MM.1S (cell line): ENCODE measurements around the gene PKHD1.

Source experiments
- CTCF ChIP-seq: fragments of 300-600 bp; sonication (generic); IDR thresholded peaks from 2 replicates; pipeline ENCODE4 v1.5.1; 2016; ENCODE audit warnings: antibody characterized with exemption, low read length, mixed read lengths
- EZH2phosphoT487 ChIP-seq: fragments of 300-600 bp; sonication (generic); IDR thresholded peaks from 2 replicates; pipeline ENCODE4 v1.6.1; 2018; ENCODE audit warnings: antibody characterized with exemption, low read length

- TF ChIP-seq CTCF: no peak
- TF ChIP-seq EZH2phosphoT487: no peak
These were observed 368.1 kb downstream of the PKHD1 start for GRCh38 chr6:51719297-51719696.
